Measurements from ENCODE around the gene CPN2.

Gene CPN2

GRCh38 chr3:194386066-194386465 lies 34.9 kb upstream of the CPN2 start:
- H3K23ac ChIP-seq (ENCODE audit: low read length in 2 of 2) = no peak overlapping the region
- H2AK5ac ChIP-seq (ENCODE audit: low read length, severe bottlenecking) = no peak overlapping the region
- no peak overlapping the region for H3K4me2 ChIP-seq (ENCODE audit: low read length, poor library complexity, severe bottlenecking)
- H2BK15ac ChIP-seq (ENCODE audit: low read depth, poor library complexity, severe bottlenecking) = no peak overlapping the region
- H3K36me3 ChIP-seq (ENCODE audit: control insufficient read depth in 1 of 2, insufficient read depth in 2 of 2, low read depth in 1 of 2, low read length in 2 of 2) = no peaks in the 10 kb centered on the region
- no peak overlapping the region for H2BK5ac ChIP-seq (ENCODE audit: low read depth, low read length, poor library complexity, severe bottlenecking)
- H3K14ac ChIP-seq (ENCODE audit: low read length in 2 of 2) = no peak overlapping the region
- peaks cover 9% of the 10 kb centered on the region for H3K9me3 ChIP-seq (ENCODE audit: control insufficient read depth, low read length)
- H4K91ac ChIP-seq (ENCODE audit: low read length) = no peak overlapping the region
- H3K9ac ChIP-seq (ENCODE audit: low read length) = no peak overlapping the region
- H2BK12ac ChIP-seq (ENCODE audit: low read length in 2 of 2) = no peak overlapping the region
- no peak overlapping the region for H3K27ac ChIP-seq (ENCODE audit: low read length, poor library complexity, severe bottlenecking)
- WGBS = 81% methylated on average over 15 of the region's 15 CpGs
- no peak for DNase-seq
- no peak overlapping the region for H2BK120ac ChIP-seq (ENCODE audit: low read depth, low read length)
- H3K4me1 ChIP-seq (ENCODE audit: control insufficient read depth, insufficient read depth, low read depth, low read length) = no peaks in the 10 kb centered on the region
- peaks cover 53 to 67% of the 10 kb centered on the region in 2 experiments for H3K27me3 ChIP-seq (ENCODE audit: control insufficient read depth in 1 of 2, insufficient read depth in 1 of 2, low read length in 2 of 2)
- no peaks in the 10 kb centered on the region for H3K79me1 ChIP-seq (replicated peaks; ENCODE audit: low read length, poor library complexity, severe bottlenecking)
- H3K18ac ChIP-seq (ENCODE audit: low read depth in 1 of 2, low read length in 2 of 2) = no peak overlapping the region
- no peak overlapping the region for H2AFZ ChIP-seq (ENCODE audit: low read depth, low read length)
- no peak overlapping the region for H3K4ac ChIP-seq (ENCODE audit: low read depth in 1 of 2, low read length in 2 of 2)
- H3K4me3 ChIP-seq (ENCODE audit: insufficient read depth in 1 of 2, low read depth in 1 of 2, low read length in 2 of 2) = no peak overlapping the region
- no peak overlapping the region for H4K8ac ChIP-seq (ENCODE audit: low read length)

- no peak overlapping the region for H2AK5ac ChIP-seq (ENCODE audit: low read length, severe bottlenecking)
- no peaks in the 10 kb centered on the region for H3K79me1 ChIP-seq (replicated peaks; ENCODE audit: low read length, poor library complexity, severe bottlenecking)
- no peak overlapping the region for H3K4ac ChIP-seq (ENCODE audit: low read depth in 1 of 2, low read length in 2 of 2)
- H3K4me1 ChIP-seq (ENCODE audit: control insufficient read depth, insufficient read depth, low read depth, low read length) = no peaks in the 10 kb centered on the region
- no peak overlapping the region for H2BK12ac ChIP-seq (ENCODE audit: low read length in 2 of 2)
- no peak overlapping the region for H3K18ac ChIP-seq (ENCODE audit: low read depth in 1 of 2, low read length in 2 of 2)
- no peak overlapping the region for H2BK15ac ChIP-seq (ENCODE audit: low read depth, poor library complexity, severe bottlenecking)
- no peak overlapping the region for H2AFZ ChIP-seq (ENCODE audit: low read depth, low read length)
- H2BK5ac ChIP-seq (ENCODE audit: low read depth, low read length, poor library complexity, severe bottlenecking) = no peak overlapping the region
- H3K9ac ChIP-seq (ENCODE audit: low read length) = no peak overlapping the region
- no peak overlapping the region for H3K23ac ChIP-seq (ENCODE audit: low read length in 2 of 2)
- no peak overlapping the region for H3K4me3 ChIP-seq (ENCODE audit: insufficient read depth in 1 of 2, low read depth in 1 of 2, low read length in 2 of 2)
- 96% methylated on average over 12 of the region's 12 CpGs for WGBS
- no peak overlapping the region for H4K91ac ChIP-seq (ENCODE audit: low read length)
- peaks cover 60 to 70% of the 10 kb centered on the region in 2 experiments for H3K27me3 ChIP-seq (ENCODE audit: control insufficient read depth in 1 of 2, insufficient read depth in 1 of 2, low read length in 2 of 2)
- no peak overlapping the region for H4K8ac ChIP-seq (ENCODE audit: low read length)
- no peaks in the 10 kb centered on the region for H3K36me3 ChIP-seq (ENCODE audit: control insufficient read depth in 1 of 2, insufficient read depth in 2 of 2, low read depth in 1 of 2, low read length in 2 of 2)
- no peak overlapping the region for H3K14ac ChIP-seq (ENCODE audit: low read length in 2 of 2)
- H3K27ac ChIP-seq (ENCODE audit: low read length, poor library complexity, severe bottlenecking) = no peak overlapping the region
- H2BK120ac ChIP-seq (ENCODE audit: low read depth, low read length) = no peak overlapping the region
- peaks cover under 1% of the 10 kb centered on the region for H3K9me3 ChIP-seq (ENCODE audit: control insufficient read depth, low read length)
- no peak overlapping the region for H3K4me2 ChIP-seq (ENCODE audit: low read length, poor library complexity, severe bottlenecking)
- DNase-seq = no peak
These were observed 33.5 kb upstream of the CPN2 start for GRCh38 chr3:194384569-194385001.

GRCh38 chr3:194384156-194384555 lies 33.0 kb upstream of the CPN2 start:
- Histone ChIP-seq H4K8ac (ENCODE audit: low read length) (no peak overlapping the region), H4K91ac (ENCODE audit: low read length) (no peak overlapping the region), H3K4me2 (ENCODE audit: low read length, poor library complexity, severe bottlenecking) (no peak overlapping the region), H3K9me3 (ENCODE audit: control insufficient read depth, low read length) (no peaks in the 10 kb centered on the region), H2BK5ac (ENCODE audit: low read depth, low read length, poor library complexity, severe bottlenecking) (no peak overlapping the region), H3K79me1 (replicated peaks; ENCODE audit: low read length, poor library complexity, severe bottlenecking) (no peaks in the 10 kb centered on the region), H2BK12ac (ENCODE audit: low read length in 2 of 2) (no peak overlapping the region), H3K18ac (ENCODE audit: low read depth in 1 of 2, low read length in 2 of 2) (no peak overlapping the region), H3K4me1 (ENCODE audit: control insufficient read depth, insufficient read depth, low read depth, low read length) (no peaks in the 10 kb centered on the region), H2AFZ (ENCODE audit: low read depth, low read length) (no peak overlapping the region), H3K36me3 (ENCODE audit: control insufficient read depth in 1 of 2, insufficient read depth in 2 of 2, low read depth in 1 of 2, low read length in 2 of 2) (no peaks in the 10 kb centered on the region), H3K4ac (ENCODE audit: low read depth in 1 of 2, low read length in 2 of 2) (no peak overlapping the region), H3K27me3 (ENCODE audit: control insufficient read depth in 1 of 2, insufficient read depth in 1 of 2, low read length in 2 of 2) (peaks cover 58 to 72% of the 10 kb centered on the region in 2 experiments), H3K9ac (ENCODE audit: low read length) (no peak overlapping the region), H2BK15ac (ENCODE audit: low read depth, poor library complexity, severe bottlenecking) (no peak overlapping the region), H3K4me3 (ENCODE audit: insufficient read depth in 1 of 2, low read depth in 1 of 2, low read length in 2 of 2) (no peak overlapping the region), H3K14ac (ENCODE audit: low read length in 2 of 2) (no peak overlapping the region), H3K23ac (ENCODE audit: low read length in 2 of 2) (no peak overlapping the region), H3K27ac (ENCODE audit: low read length, poor library complexity, severe bottlenecking) (no peak overlapping the region), H2BK120ac (ENCODE audit: low read depth, low read length) (no peak overlapping the region), H2AK5ac (ENCODE audit: low read length, severe bottlenecking) (no peak overlapping the region)
- 80% methylated on average over 6 of the region's 6 CpGs for WGBS
- DNase-seq = no peak

- Histone ChIP-seq H3K23ac (ENCODE audit: low read length in 2 of 2) (no peak overlapping the region), H4K91ac (ENCODE audit: low read length) (no peak overlapping the region), H3K4me2 (ENCODE audit: low read length, poor library complexity, severe bottlenecking) (no peak overlapping the region), H2AFZ (ENCODE audit: low read depth, low read length) (no peak overlapping the region), H3K4ac (ENCODE audit: low read depth in 1 of 2, low read length in 2 of 2) (no peak overlapping the region), H3K27ac (ENCODE audit: low read length, poor library complexity, severe bottlenecking) (no peak overlapping the region), H3K27me3 (ENCODE audit: control insufficient read depth in 1 of 2, insufficient read depth in 1 of 2, low read length in 2 of 2) (peaks cover 64 to 72% of the 10 kb centered on the region in 2 experiments), H2BK12ac (ENCODE audit: low read length in 2 of 2) (no peak overlapping the region), H3K18ac (ENCODE audit: low read depth in 1 of 2, low read length in 2 of 2) (no peak overlapping the region), H4K8ac (ENCODE audit: low read length) (no peak overlapping the region), H2BK5ac (ENCODE audit: low read depth, low read length, poor library complexity, severe bottlenecking) (no peak overlapping the region), H2BK120ac (ENCODE audit: low read depth, low read length) (no peak overlapping the region), H3K9me3 (ENCODE audit: control insufficient read depth, low read length) (no peaks in the 10 kb centered on the region), H3K4me1 (ENCODE audit: control insufficient read depth, insufficient read depth, low read depth, low read length) (no peaks in the 10 kb centered on the region), H2AK5ac (ENCODE audit: low read length, severe bottlenecking) (no peak overlapping the region), H3K79me1 (replicated peaks; ENCODE audit: low read length, poor library complexity, severe bottlenecking) (no peaks in the 10 kb centered on the region), H2BK15ac (ENCODE audit: low read depth, poor library complexity, severe bottlenecking) (no peak overlapping the region), H3K14ac (ENCODE audit: low read length in 2 of 2) (no peak overlapping the region), H3K36me3 (ENCODE audit: control insufficient read depth in 1 of 2, insufficient read depth in 2 of 2, low read depth in 1 of 2, low read length in 2 of 2) (no peaks in the 10 kb centered on the region), H3K4me3 (ENCODE audit: insufficient read depth in 1 of 2, low read depth in 1 of 2, low read length in 2 of 2) (no peak overlapping the region), H3K9ac (ENCODE audit: low read length) (no peak overlapping the region)
- WGBS = 96% methylated on average over 14 of the region's 14 CpGs
- DNase-seq = no peak
These were observed 32.3 kb upstream of the CPN2 start for GRCh38 chr3:194383276-194383940.

Measured in mesenchymal stem cell (in vitro differentiated cells and primary cell).